Stimulated activated CD8-positive, alpha-beta memory T cell treated with anti-CD3 and anti-CD28 coated beads, Interleukin-2, amount 100 ng/mL, for 48 hours (primary cell): ENCODE data around the gene GPD2.

ENCODE experiments used
- DNase-seq, 2 donors: peaks; one replicate each; pipeline ENCODE4 v3.0.0-alpha.2; 2020; ENCODE audit warnings: low read depth in 2 of 2

The GPD2 gene

DNA sequence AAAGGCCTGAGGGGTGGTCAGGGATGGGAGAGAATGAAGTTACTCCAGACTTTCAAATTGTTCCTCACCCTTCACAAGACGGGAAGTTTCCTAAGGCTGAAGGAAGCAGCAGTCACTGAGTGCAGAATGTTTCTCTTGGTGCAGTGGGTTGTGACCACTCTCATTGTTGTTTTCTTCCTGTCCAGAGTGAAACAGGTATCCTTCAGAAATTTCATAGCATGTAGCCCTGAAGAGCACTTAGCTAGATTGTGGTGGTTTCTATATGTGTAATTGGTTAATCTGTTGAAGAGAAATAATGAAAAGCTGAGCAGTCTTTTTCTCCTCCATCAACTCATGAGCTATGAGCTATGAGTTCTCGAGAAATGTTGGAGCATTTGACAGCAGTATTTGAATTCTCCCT is 96.8 kb downstream of the GPD2 start:
- DNase-seq: no peak

DNA sequence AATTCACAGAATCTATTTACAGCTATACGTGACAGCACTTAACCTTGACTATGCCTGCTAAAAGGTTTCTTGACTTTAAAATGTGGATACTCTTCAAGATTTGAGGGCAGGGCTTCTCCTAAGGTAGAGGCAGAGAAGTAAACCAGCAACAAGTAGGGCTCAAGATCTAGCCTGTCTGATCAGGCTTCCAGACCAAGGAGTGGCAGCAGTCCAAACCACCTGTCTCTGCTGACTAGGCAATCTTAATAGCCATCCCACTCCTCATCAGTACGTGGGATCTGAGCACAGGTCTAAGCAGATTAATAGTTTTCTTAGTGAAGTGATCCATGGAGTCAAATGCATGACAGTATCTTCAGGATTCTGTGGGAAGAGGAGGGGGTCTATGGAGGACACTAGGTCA is 100.4 kb downstream of the GPD2 start:
- no peak for DNase-seq

DNA sequence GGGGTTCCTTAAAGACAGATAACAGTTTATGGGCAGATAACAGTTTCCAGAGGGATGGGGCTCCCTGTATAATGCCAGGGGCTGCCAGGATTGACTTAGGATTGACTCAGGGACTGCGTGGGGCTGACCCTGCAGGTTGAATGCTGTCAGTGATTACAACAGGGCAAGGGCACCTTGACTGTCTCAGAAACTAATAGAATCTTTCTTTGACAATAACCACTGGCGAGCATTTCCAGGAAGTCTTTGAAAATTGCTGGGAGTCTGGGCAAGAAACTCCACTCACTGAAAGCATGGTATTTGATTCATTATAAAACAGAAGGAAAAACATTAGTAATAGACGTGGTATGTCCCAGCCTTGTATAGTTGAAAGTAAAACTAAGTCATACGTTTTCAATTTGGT is 101.0 kb downstream of the GPD2 start:
- DNase-seq: no peak

DNA sequence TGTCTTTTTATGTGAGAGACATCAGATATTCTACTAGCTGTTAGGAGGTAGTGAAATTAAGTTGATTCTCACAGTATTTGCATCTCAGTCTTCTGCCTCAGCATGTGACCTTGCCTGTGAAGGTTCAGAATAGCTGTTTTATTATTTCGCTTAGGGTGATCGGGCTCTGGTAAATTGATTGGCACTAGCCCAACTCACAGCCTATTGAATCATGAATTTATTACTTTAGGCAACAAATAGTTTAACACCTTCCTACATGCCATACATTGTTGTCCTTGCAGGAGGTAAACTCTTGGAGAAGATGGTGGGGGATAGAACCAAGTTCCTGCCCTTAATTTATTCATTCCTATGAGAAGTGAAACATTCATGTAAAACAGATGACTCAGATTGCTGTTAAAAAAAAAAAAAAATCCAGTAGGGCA is 101.9 kb downstream of the GPD2 start:
- no peak for DNase-seq

DNA sequence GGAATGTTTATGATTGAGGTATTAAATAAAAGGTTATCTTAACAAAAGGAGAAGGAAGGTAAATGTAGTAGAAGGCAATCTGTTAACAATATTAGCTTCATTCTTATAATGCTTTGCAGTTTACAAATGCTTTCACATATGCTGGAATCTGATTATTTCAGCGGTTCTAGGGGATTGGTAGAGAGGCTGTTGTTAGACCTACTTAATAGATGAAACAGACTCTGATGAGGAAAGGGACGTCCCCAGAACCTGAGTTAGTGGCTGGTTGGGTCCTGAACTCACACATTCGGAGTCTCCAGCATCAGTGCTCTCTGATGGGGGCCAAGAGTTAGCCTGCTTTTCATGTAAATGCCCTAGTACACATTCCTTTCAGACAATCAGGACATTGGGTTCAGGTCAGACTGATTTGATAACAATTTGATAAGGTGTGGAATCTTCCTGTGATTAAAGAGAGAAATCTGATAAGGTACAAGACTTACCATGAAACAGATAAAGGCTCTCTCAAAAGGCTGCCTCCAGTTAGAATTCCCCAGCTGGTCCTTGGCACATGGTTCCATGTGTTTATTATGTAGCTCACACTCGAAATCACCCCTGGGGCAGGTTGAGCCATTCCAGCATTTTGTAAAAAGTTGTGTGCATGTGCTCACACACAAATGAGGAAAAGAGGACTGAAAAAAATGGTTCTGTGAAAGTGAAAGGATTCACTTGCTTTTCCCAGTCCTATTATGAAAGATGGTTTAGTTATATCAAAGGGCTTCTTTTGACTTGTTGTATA is 103.1 kb downstream of the GPD2 start:
- no peak for DNase-seq

DNA sequence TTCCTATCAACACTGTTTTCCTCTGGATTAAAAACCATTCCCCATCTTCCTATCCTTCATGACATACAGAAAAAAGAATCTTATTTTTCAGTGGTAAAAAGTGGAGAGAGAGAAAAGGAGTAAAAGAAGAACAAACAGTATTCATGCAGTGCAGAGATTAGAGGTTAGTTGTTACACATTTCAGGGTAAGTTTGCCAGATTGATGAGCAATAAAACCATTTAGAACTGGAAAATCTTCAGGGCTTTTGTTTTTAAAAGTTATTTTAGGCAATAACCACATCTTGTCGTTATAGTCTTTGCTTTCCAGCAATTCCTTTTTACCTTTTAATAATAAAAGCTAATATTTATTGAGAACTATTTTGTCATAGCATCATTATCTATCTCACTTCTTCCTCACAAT is 104.5 kb downstream of the GPD2 start:
- DNase-seq: no peak

DNA sequence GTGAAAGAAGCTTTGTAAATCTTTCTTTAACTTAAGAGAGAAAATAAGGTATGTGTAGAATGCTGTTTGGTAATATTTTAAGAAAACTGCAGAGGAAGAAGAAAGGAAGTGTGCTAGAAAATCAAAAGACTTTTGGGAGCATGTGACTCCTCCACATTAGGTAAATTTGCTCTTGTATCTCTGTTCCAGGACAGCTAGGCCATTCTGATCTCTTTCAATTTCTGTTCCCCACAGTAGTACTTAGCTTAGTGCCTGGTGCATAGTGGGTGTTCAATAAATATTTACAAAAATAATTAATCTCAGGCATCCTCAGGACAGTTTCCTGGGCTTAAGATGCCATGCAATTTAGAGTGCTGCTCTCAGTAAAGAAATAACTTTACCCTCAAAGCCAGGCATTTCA is 105.0 kb downstream of the GPD2 start:
- no peak for DNase-seq

DNA sequence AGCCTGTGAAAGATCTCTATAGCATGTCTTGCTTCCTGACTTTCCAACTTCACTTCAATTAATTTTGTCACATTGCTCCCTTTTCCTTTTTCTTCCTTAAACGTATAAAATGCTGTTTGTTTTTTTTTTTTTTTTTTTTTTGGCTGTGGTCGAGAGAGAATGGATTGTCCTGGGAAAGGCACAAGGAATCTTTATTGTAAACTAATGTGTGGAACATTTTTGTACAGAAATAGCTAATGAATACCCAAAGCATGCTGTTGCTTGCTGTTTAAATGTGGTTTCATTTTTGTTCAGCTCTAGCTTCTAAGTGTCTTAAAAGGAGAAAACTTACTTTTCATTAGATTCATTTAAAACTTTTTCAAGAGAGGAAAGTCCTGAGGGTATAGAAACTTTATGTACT is 105.5 kb downstream of the GPD2 start:
- DNase-seq: no peak

DNA sequence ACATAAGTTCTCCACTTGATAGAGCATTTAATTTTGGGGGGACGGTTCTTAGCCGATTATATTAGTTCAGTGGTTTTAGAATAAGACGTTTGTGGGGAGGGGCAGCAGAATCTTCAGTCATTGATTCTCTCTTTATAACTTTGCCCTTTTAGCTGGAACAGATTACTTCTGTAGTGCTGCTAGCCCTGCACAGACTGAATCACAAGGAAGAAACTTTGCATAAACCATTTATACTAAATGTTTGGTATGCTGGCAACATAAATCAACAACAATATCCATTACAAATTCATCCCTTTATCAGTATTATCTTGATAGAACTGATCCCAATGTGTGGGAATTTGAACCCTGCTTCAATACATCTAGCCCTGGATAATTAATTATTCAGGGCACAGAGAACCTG is 112.2 kb downstream of the GPD2 start:
- DNase-seq: no peak

DNA sequence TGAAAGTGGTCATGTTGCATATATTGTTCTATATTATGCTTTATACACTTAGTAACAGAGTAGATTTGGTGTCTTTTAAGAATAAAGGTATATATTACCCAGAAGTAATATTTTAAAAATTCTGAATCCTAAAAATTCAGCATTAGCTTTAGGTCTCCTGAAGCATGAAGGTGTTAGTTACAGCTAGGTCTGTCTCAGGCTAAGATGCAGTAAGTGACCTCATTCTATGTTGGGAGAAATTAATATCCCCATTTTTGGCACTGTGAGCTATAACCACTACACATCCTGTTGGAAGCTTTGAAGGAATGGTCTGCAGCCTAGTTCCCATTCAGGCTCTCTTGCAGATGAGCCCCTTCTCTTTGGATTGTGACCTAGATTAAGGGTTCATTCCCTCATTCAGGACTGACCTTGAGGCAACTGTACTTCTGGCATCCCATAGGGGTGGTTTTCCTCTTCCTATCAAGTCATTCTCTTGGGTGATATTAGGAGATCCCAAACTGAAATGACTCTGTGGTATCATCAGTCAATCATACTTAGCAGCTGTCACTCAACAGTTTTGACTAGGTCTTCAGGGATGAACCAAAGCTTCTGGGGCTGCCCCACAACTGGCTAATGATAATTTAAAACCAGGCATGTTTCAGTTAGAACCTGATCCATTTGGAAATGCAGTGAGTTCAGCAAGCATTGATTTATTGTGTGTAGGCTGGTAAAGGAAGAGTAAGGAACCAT is 117.7 kb downstream of the GPD2 start:
- no peak for DNase-seq

DNA sequence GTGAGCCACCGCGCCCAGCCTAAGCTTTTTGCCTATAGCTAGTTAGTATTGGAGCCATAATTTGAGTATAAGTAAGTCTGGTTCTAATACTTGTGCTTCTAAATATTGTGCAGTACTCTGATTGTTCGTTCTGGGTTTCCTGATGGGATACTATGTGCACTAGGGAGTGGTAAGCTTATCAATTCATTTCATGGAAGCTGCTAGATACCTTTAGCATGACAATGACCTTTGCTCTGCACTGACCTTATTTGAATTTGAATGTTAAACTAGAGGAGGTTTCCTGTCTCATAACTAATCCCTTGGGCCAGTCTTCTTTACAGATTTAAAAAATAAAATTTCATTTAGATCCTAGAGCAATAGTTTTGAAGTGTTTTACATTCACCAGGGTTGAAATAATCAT is 125.1 kb downstream of the GPD2 start:
- DNase-seq: no peak

DNA sequence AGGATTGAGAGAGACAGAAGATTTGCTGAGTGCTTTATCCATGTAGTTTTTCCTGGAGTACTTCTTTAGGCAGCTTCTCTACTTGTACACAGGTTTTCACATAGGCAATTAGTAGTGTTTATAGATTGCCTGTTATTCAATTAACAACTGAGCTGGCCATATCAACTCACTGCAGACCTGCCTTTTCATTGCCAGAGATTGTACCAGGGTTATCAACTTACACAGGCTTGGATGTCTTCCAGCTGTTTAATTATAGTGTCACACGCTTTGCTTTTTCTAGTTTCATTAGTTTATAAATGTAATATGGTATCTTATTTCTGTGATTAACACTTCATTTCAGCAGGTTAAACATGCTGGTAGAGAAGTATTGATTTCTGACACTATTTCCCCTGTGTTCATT is 125.9 kb downstream of the GPD2 start:
- no peak for DNase-seq

DNA sequence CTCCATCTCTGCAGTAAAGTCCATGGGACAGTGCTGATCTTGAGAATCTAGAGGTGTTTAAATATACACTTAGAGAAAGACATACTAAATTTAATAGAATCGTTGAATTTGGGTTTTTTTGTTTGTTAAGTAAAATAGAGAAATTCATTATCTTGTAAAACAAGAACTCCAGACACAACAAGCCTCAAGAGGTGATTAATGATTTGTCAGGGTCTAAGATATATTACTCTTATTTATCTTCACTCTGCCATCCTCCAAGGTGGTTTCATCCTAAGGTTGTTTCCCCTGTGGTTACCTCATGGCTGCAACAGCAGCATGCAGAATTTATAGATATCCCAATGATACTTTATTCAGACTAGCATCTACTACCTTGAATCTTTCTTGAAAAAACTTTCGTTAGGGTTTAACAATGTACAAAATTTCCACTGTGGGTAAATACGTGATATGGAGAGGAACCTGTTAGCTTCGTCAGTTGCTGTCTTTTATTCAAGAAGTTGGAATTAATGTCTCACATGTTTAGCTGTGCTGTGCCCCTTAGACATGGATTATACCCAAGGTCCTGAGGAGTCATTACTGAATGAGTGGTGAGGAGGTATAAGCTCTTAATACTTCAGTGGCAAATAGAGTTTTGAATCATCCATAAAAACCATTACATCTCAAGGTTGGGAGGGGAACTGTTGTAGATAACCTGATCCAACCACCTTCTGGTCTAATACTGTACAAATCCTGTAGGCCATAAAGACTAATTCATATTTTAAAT is 128.0 kb downstream of the GPD2 start:
- no peak for DNase-seq

DNA sequence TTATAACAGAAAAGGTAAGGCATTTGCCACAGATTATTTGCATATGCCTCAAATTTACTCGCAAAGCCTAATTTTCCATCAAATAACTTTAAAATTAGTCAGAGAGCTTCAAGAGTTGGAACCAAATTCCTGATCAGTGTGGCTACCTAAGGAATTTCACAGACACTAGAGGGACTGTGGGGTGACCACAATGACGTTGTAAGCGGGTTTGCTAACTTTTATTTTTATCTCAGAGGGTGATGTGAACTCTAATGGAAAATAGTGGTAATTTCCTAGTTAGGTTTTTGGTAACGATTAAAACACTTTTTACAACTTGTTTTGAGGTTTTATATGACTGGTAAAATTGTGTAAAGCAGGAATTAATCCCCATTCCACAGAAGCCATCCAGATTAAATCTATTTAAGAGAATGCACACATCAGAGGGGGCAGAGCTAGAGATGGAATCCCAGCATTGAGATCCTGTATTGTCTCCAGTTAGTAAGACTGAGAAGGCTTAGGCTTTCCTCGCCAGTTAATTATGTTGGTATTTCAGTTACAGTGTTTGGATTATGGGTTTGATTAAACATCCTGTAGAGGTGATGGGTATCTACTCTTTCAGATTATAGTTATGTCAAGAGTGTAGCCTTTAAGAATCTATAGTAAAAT is 129.0 kb downstream of the GPD2 start:
- DNase-seq: no peak

DNA sequence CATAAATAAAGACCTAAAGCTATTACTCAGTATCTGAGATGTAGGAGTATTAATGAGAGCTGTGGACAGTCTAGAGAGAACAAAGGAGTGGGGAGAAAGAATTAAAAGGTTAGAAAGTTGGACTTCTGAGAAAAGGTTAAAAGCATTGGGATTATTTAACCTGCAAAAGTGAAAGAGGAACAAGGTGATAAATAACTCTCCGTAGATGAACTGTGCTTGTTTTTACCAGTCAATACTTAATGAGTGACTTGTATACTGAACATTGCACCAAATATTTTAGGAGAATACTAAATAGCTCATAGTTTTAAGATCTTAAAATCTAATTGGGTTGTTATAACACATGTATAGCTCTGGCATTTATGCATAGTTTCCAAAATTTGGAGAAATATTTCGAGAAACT is 137.5 kb downstream of the GPD2 start:
- no peak for DNase-seq

DNA sequence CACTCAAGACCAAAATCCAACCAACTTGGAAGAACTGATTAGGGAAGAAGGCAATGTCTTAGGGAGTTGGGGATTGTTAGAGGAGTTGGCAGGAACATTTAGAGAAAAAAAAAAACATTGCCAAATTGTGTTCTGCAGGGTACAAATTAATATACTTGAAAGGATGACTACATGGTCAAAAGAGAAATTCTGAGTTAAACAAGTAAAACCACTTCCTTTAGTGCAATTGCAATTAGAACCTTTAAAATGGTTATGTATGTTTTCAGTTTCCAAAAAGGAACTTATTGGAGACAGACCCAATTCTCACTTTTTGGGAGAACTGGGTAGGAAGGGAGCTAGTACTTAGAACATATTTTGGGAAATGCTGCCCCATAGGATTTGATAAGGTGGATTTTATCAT is 137.9 kb downstream of the GPD2 start:
- no peak for DNase-seq

DNA sequence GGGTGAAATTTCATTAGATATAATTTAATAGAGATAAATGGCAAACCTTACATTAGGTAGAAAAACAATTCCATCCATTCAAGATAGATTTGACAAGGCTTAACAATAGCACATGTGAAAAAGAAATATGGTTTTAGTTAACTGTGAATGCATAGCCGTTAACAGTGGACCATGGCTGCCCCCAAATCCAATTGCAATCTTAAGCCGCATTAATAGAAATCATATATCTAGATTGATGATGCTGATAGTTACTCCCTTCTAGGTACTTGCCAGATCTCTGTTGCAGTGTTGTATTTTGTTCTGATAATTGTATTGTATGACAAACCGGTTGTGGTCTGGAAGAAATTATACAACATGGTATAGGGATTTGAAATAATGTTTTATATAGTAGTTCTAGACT is 139.8 kb downstream of the GPD2 start:
- no peak for DNase-seq

DNA sequence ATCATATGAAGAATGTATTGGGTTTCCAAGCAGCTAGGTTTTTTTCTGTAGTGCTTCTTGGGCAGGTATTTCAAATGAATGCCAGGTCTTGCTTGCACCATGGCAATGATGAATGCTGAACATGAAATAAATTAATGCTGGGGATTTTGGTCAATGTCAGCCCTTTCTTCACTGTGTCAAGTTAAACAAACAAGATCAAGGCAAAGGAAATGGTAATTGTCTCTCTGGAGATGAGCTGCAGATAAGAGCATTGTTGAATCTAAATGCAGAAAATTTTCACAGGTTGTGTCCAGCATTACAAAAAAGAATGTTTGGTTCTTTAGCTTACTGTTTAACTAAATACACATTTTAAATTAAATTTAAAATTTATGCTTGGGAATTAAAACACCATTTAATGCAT is 144.3 kb downstream of the GPD2 start:
- DNase-seq: no peak

DNA sequence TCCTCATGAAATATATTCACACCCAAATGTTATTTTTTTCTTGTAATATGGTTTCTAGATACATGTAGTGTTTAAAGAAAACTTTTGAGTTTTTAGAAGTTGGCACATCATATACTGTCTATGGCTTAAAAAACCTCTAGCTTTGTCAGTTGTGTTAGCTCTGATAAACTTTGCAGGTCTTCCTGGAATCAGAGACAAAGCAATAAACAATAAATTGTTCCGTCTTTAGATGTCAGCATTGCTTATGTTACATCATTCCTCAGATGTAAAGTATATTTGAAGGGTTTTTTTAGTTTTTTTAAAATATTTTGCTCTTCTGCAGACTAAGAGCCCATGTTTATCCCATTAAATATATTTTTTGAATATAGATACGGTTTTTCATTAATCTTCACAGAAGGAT is 145.1 kb downstream of the GPD2 start:
- DNase-seq: no peak

DNA sequence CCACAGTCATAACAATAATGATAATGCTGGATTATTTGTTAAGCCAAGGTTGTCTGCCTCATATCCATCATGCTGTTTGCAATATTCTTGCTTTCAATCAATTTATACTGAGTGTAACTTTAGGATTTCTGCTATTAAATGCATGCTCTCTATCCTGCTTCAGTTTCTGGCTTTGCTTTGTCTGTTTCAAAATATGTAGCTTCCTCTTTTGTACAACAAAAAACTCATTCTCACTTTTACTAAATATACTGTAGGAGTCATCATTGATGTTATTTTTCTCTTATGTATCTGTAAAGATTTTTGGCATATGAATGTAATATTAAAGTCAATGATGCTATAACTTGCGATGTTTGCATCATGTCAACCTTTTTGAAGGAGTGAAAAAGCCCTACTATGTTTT is 149.3 kb downstream of the GPD2 start:
- DNase-seq: no peak

DNA sequence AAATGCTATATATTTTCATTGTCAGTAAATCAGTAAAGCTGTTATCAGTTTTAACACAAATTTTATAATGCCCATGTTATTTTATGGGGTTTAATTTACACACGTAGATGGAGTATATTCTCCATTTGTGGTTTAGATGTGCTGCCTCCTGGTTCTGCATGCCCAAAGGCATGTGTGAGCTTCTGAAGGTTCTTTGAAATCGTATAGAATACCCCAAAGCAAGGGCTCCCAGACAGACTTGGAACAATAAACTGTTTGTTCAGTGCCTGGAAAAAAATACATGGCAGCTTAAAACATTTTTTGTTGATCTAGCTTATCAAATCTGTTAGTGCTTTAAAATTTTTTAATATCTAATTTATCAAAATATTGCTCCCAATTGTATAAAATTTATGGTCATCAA is 150.4 kb downstream of the GPD2 start:
- no peak for DNase-seq

DNA sequence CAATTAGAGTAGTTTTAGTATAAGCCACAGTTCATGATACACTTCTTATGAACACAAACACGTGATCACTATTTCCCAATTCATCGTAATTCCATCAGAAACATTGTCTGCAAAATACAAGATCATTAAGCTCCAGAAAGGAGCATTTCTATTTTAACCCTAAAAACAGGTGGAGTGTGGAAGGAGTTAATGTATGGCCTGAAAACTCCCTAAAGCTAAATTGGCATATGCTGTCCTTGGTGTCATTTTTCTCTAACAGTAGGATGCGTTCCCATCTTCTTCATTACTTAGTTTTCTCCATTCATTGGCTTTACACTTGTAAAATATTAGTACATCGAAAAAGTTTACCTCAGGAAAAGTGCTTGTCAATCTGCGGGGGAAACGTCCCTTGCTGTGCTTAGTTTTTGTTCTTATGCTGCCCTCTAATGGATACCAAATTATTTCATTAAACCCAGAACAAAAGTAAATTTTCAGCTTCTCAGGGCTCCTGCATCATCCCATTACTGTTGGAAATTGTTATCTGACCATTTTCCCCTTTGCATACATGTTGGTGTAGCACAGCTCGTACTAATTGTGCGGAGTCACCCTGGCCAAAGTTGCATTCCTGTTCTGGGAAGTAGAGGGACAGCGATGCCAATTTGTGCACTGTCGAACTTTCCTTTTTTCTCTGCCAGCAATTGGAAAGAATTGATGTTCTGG is 153.4 kb downstream of the GPD2 start:
- no peak for DNase-seq
